GM13976 (cell line): Measurements from ENCODE around the gene PGAM1.
"Not testable (repeated sequence)": the region's sequence is repeated elsewhere in the genome, so short reads cannot be mapped to it uniquely, and the experiment has no call there.

Experiments
- DNase-seq: peaks from one replicate; pipeline ENCODE4 v3.0.0; 2012; ENCODE audit warnings: low spot score
- in situ Hi-C: fragments of 300-500 bp; cut with MboI; formaldehyde crosslinking; loops from one replicate; pipeline ENCODE4 v1.12.0; 2022; ENCODE audit warnings: low sequenced_read_pairs, mixed read lengths, inconsistent platforms; ENCODE audit not compliant: unreplicated experiment
- TF ChIP-seq, protein P1 (sequence below): IDR thresholded peaks from 2 replicates; pipeline ENCODE4 v1.5.1; 2012; ENCODE audit warnings: borderline replicate concordance, mild to moderate bottlenecking; ENCODE audit not compliant: insufficient read depth; ENCODE audit errors: extremely low read depth, missing control alignments, control extremely low read depth

PGAM1 gene

DNA sequence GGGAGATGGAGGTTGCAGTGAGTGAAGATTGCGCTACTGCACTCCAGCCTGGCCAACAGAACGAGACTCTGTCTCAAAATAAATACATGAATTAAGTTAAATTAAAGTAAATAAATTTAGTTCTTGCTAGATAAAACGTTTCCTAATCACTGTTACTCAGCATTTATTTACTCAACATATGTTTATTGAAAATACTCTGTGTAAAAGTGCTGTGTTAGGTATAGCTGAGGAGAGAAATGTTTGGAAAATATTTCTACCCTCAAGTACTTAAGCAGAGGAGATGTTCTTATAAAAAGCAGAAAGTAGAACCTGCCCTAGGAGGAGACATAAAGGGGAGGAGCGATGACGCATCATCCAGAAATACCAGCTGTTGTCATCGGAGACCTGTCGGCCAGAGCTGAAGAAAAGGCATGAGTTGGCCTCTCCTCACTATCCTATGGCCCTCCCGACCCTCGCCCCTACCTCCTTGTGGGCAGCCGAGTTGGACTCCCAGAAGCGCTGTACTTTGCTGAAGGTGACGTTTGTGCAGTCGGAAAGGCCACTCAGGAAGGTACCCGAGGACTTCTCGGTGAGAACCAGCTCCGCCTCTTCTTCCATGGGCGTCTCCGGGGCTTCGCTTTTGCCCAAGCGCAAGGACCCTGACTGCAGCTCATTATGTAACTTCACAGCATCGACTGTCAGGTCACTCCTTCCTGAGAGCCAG is 26.0 kb upstream of the PGAM1 start:
- in situ Hi-C loops: no loop called here
- DNase-seq: no peak
- TF ChIP-seq, protein P1, sequence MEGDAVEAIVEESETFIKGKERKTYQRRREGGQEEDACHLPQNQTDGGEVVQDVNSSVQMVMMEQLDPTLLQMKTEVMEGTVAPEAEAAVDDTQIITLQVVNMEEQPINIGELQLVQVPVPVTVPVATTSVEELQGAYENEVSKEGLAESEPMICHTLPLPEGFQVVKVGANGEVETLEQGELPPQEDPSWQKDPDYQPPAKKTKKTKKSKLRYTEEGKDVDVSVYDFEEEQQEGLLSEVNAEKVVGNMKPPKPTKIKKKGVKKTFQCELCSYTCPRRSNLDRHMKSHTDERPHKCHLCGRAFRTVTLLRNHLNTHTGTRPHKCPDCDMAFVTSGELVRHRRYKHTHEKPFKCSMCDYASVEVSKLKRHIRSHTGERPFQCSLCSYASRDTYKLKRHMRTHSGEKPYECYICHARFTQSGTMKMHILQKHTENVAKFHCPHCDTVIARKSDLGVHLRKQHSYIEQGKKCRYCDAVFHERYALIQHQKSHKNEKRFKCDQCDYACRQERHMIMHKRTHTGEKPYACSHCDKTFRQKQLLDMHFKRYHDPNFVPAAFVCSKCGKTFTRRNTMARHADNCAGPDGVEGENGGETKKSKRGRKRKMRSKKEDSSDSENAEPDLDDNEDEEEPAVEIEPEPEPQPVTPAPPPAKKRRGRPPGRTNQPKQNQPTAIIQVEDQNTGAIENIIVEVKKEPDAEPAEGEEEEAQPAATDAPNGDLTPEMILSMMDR: no peak

DNA sequence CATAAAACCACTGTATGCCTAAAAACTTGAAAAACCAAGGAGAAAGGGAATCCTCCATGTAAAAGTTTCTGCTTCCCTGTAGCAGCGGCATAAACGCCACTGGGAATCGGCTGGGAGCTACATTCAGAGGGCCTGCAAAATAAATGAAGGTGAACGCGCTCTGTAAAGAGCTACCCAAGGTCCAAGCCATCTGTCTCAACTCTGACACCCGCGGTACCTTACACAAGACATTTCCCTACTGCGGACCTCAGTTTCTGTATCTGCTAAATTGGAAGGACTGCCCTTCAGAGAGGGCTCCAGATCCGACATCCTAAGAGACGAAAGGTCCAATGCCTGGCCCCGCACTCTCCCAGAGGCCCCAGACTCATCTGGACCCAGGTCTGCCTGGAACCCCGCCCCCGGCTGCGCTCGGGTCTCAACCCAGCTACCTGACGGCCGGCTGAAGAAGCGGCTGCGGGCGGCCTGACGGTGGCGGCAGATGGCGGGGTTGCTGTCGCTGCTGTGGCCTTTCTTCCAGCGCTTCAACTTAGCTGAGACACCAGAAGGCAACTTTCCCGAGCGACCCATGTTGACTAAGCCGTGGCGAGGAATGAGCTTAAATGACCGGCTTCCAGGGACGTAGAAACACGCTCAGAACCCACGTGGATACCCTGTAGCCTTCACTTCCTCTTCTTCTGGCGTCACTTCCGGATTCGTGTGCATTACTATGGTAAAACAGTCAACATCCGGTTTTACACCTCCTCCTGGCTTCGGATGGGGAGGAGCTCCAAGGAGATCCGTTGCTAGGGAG is 25.1 kb upstream of the PGAM1 start, which contains the start of gene RRP12:
RRP12 (minus strand) TSS at position 676 of the 790 bp plus-strand sequence; CDS start at position 567, 109 bp downstream.
- in situ Hi-C loops: no loop called here
- DNase-seq: peak; percentile 97
- TF ChIP-seq, protein P1: no peak

DNA sequence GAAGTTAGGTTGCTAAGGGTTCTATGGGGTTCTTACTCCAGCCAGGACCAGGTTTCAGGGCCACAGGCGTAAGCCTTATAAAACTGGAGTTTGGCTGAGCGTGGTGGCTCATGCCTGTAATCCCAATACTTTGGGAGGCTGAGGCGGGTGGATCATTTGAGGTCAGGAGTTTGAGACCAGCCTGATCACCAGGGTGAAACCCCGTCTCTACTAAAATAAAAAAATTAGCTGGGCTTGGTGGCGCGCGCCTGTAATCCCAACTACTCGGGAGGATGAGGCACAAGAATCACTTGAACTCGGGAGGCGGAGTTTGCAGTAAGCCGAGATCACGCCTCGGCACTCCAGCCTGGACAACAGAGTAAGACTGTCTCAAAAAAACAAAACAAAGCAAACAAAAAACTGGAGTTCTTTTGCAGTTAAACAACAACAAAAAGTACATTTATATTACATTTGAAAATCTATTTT is 24.5 kb upstream of the PGAM1 start:
- TF ChIP-seq, protein P1: no peak
- in situ Hi-C loops: no loop called here
- no peak for DNase-seq

DNA sequence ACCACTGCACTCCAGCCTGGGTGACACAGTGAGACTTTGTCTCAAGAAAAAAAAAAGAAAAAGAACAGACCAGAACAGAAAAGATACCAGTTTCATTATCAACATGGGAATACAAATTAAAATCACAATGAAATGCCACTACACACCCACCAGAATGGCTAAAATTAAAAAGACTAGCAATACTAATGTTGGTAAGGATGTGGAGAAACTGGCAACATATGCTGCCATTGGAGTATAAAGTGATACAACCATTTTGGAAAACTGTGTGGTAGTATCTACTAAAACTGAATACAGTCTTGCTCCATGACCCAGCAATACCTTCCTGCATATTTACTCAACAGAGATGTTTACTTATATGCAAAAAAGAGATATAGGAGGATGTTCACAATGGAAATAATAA is 21.9 kb upstream of the PGAM1 start:
- TF ChIP-seq, protein P1: no peak
- in situ Hi-C loops: no loop called here
- no peak for DNase-seq

DNA sequence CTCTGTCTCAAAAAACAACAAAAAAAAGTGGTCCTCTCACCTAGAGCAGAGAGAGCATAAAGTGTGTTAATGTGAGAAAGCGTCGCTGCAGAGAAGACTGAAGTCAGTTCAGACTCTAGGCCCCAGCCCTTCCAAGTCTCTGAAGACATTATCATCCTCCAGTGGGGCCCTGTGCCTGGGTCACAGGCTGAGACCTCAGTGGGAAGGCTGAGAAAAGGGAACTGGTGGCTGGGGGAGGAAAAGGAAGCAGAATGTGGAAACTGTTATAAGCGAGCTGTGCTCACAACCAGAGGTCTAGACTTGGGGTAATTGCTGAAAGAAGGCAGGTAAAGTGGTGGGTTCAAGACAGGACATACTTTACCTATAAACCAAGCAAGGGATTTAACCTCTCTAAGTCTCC is 19.9 kb upstream of the PGAM1 start:
- TF ChIP-seq, protein P1: no peak
- no peak for DNase-seq
- in situ Hi-C loops: no loop called here

DNA sequence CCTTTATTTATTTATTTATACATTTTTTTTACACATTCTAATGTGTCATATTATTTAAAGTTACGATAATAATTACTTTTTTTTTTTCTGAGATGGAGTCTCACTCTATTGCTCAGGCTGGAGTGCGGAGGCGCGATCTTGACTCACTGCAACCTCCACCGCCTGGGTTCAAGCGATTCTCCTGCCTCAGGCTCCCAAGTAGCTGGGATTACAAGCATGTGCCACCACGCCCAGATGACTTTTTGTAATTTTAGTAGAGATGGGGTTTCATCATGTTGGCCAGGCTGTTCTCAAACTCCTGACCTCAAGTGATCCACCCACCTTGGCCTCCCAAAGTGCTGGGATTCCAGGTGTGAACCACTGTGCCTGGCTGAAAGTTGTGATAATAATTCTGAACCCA is 19.5 kb upstream of the PGAM1 start:
- in situ Hi-C loops, DNase-seq: not testable (repeated sequence)
